ENCODE measurements around the gene BCAS4. TPM values are rescaled to one million over a fixed set of nuclear protein-coding genes. Genes with fewer than 3 reads are reported as not detected.
A peak's percentile ranks its signal among the peaks of the same experiment; 100 is the strongest.

The BCAS4 gene
- polyA plus RNA-seq, 4 donors, result 4.2 to 6.9 (median 5.4) TPM

- no peak for DNase-seq (ENCODE audit: low read depth in 4 of 4, low spot score in 3 of 4)
Measured at GRCh38 chr20:50848846-50849673, 54.2 kb downstream of the BCAS4 start.

- no peak for DNase-seq (ENCODE audit: low read depth in 4 of 4, low spot score in 3 of 4)
Measured at GRCh38 chr20:50850721-50851286, 55.9 kb downstream of the BCAS4 start.

GRCh38 chr20:50852085-50852484 is 57.2 kb downstream of the BCAS4 start:
- no peak for DNase-seq (ENCODE audit: low read depth in 4 of 4, low spot score in 3 of 4)

GRCh38 chr20:50854506-50855249 is 59.8 kb downstream of the BCAS4 start:
- DNase-seq (ENCODE audit: low read depth in 4 of 4, low spot score in 3 of 4), result no peak

GRCh38 chr20:50855498-50856474 is 60.9 kb downstream of the BCAS4 start:
- no peak for DNase-seq (ENCODE audit: low read depth in 4 of 4, low spot score in 3 of 4)

- no peak for DNase-seq (ENCODE audit: low read depth in 4 of 4, low spot score in 3 of 4)
Measured at GRCh38 chr20:50856475-50857041, 61.7 kb downstream of the BCAS4 start.

- no peak for DNase-seq (ENCODE audit: low read depth in 4 of 4, low spot score in 3 of 4)
Measured at GRCh38 chr20:50857348-50857747, 62.5 kb downstream of the BCAS4 start.

- no peak for DNase-seq (ENCODE audit: low read depth in 4 of 4, low spot score in 3 of 4)
Measured at GRCh38 chr20:50858525-50858924, 63.7 kb downstream of the BCAS4 start.

- DNase-seq (ENCODE audit: low read depth in 4 of 4, low spot score in 3 of 4), result no peak
Measured at GRCh38 chr20:50859161-50859560, 64.3 kb downstream of the BCAS4 start.

- DNase-seq (ENCODE audit: low read depth in 4 of 4, low spot score in 3 of 4), result no peak
Measured at GRCh38 chr20:50861012-50861411, 66.2 kb downstream of the BCAS4 start.

- DNase-seq (ENCODE audit: low read depth in 4 of 4, low spot score in 3 of 4), result no peak
Measured at GRCh38 chr20:50862546-50862945, 67.7 kb downstream of the BCAS4 start.

- no peak for DNase-seq (ENCODE audit: low read depth in 4 of 4, low spot score in 3 of 4)
Measured at GRCh38 chr20:50865114-50865513, 70.3 kb downstream of the BCAS4 start.

- DNase-seq (ENCODE audit: low read depth in 4 of 4, low spot score in 3 of 4), result no peak
Measured at GRCh38 chr20:50865591-50865990, 70.7 kb downstream of the BCAS4 start.

- DNase-seq (ENCODE audit: low read depth in 4 of 4, low spot score in 3 of 4), result no peak
Measured at GRCh38 chr20:50866036-50866685, 71.3 kb downstream of the BCAS4 start.

- DNase-seq (ENCODE audit: low read depth in 4 of 4, low spot score in 3 of 4), result no peak
Measured at GRCh38 chr20:50866831-50867230, 72.0 kb downstream of the BCAS4 start.

- no peak for DNase-seq (ENCODE audit: low read depth in 4 of 4, low spot score in 3 of 4)
Measured at GRCh38 chr20:50867805-50868204, 72.9 kb downstream of the BCAS4 start.

- no peak for DNase-seq (ENCODE audit: low read depth in 4 of 4, low spot score in 3 of 4)
Measured at GRCh38 chr20:50868509-50869495, 73.9 kb downstream of the BCAS4 start.

- DNase-seq (ENCODE audit: low read depth in 4 of 4, low spot score in 3 of 4), result peak; percentile 58 to 75 (median 62)
Measured at GRCh38 chr20:50870561-50871161, 75.8 kb downstream of the BCAS4 start.

All from right renal pelvis (tissue), 4 donors.